ENCODE data around the gene KLHL42.

KLHL42 gene

DNA sequence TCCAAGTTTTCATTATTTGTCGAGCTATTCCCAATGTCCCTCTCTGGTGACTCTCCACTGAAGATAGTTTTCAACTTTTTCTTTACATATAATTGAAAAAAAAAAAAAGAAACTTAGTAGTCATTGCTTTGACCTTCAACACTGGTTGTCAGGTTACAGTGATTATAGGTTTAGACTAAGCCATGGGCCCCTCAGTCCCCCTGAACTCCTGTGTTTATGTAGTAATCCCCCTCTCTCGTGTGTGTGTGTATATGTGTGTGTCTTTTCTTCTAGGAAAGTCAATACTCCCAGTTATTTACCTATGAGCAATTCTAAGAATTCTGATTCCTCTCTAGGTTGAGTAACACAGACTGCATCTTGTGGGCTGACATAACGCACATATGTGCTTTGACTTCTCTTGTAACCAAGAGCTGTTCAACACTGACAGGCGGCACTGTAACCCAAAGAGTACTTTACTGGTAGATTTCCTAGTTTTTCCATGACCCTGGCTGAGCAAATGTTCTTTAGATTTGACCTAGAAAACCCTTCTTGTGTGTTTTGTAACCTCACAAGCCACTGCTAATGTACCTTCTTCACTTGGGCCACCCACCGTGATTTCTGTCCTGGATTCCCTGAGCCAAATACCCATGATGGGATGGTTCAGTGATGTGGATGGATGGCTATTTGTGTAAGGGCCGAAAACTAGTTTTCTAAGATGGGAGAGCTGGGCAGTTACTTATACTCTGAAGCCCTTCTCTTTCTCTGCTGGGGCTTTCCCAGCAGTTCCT, 15.0 kb downstream of the KLHL42 start:
- CTCF ChIA-PET = interaction anchor here (0.7 to 4.8 kb wide), 3 partner anchors 16 to 62 kb away, joined by 4 to 31 read pairs (median 7); no protein-coding TSS in a partner anchor
- Mint-ChIP-seq H3K27ac (peak overlapping the region; percentile 4), H3K36me3 (peaks cover 54% of the 10 kb centered on the region), H3K4me3 (no peak overlapping the region), H3K4me1 (peaks cover 22% of the 10 kb centered on the region), H3K27me3 (no peaks in the 10 kb centered on the region), H3K9me3 (no peaks in the 10 kb centered on the region)
- DNase-seq = no peak

- Mint-ChIP-seq H3K4me1 (peaks cover 33% of the 10 kb centered on the region), H3K9me3 (no peaks in the 10 kb centered on the region), H3K36me3 (peaks cover 59% of the 10 kb centered on the region), H3K4me3 (no peak overlapping the region), H3K27me3 (no peaks in the 10 kb centered on the region), H3K27ac (no peak overlapping the region)
- no peak for DNase-seq
- CTCF ChIA-PET = interaction anchor here (0.7 to 4.8 kb wide), 3 partner anchors 15 to 145 kb away, joined by 4 to 31 read pairs (median 4); no protein-coding TSS in a partner anchor
These were observed 16.1 kb downstream of the KLHL42 start for GRCh38 chr12:27796128-27796527.

- Mint-ChIP-seq H3K36me3 (peaks cover 49% of the 10 kb centered on the region), H3K9me3 (no peaks in the 10 kb centered on the region), H3K27me3 (no peaks in the 10 kb centered on the region), H3K27ac (no peak overlapping the region), H3K4me1 (peaks cover 46% of the 10 kb centered on the region), H3K4me3 (no peak overlapping the region)
- no peak for DNase-seq
- CTCF ChIA-PET = interaction anchor here (1.2 to 1.8 kb wide), 2 partner anchors 10 to 143 kb away, joined by 4 read pairs; no protein-coding TSS in a partner anchor
These were observed 17.4 kb downstream of the KLHL42 start for GRCh38 chr12:27797301-27798025.

GRCh38 chr12:27800819-27801218, 20.8 kb downstream of the KLHL42 start:
- Mint-ChIP-seq H3K27me3 (peaks cover 6% of the 10 kb centered on the region), H3K4me1 (peaks cover 35% of the 10 kb centered on the region), H3K36me3 (peaks cover 34% of the 10 kb centered on the region), H3K4me3 (no peak overlapping the region), H3K9me3 (no peaks in the 10 kb centered on the region), H3K27ac (peak overlapping the region; percentile 66)
- CTCF ChIA-PET = no interaction called here
- no peak for DNase-seq

DNA sequence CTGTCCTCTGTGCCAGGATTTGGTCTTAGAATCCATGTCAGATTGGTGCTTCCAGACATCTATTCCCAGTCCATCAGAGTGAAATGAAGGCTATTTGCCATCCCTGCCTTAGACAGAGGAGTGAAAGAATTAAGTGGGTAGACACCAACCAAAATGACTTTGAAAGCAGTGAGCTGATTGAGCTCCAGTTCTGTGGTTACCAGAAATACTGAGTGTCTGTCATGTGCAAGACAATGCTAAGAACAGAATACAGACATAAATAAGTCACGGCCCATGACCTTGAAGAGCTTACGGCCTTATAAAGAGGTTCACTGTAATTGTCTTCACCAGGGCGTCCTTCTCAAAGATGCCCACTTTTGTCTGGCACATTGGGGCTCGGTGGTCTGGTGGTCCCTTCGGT, 21.6 kb downstream of the KLHL42 start:
- Mint-ChIP-seq H3K9me3 (no peaks in the 10 kb centered on the region), H3K27me3 (peaks cover 9% of the 10 kb centered on the region), H3K4me3 (no peak overlapping the region), H3K36me3 (peaks cover 29% of the 10 kb centered on the region), H3K27ac (no peak overlapping the region), H3K4me1 (peaks cover 38% of the 10 kb centered on the region)
- CTCF ChIA-PET = interaction anchor here (1.6 kb wide), 1 partner anchor 20 kb away, joined by 12 read pairs; no protein-coding TSS in a partner anchor
- DNase-seq = no peak

DNA sequence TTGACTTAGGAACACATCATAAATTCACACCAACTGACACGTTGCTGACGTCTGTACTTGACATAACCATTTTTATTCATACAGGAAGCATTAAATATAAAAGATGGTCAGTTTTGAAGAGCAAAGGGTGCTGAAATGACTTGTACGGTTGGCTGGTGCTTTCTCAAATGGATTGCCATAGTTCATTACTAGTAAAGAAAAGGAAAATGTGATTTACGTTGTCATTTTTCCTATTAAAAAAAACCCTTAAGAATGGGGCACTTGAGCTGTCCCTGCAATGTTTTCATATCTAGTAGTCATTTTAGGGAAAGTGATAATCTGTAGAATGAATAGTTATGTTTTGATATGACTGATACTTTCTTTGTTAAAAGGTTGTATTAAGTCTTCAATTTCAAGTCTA, 22.5 kb downstream of the KLHL42 start:
- CTCF ChIA-PET = interaction anchor here (1.6 kb wide), 1 partner anchor 19 kb away, joined by 12 read pairs; no protein-coding TSS in a partner anchor
- no peak overlapping the region for H3K4me3 Mint-ChIP-seq
- H3K27ac Mint-ChIP-seq = no peak overlapping the region
- DNase-seq = no peak
- peaks cover 20% of the 10 kb centered on the region for H3K36me3 Mint-ChIP-seq
- no peaks in the 10 kb centered on the region for H3K9me3 Mint-ChIP-seq
- H3K4me1 Mint-ChIP-seq = peaks cover 47% of the 10 kb centered on the region
- peaks cover 13% of the 10 kb centered on the region for H3K27me3 Mint-ChIP-seq

DNA sequence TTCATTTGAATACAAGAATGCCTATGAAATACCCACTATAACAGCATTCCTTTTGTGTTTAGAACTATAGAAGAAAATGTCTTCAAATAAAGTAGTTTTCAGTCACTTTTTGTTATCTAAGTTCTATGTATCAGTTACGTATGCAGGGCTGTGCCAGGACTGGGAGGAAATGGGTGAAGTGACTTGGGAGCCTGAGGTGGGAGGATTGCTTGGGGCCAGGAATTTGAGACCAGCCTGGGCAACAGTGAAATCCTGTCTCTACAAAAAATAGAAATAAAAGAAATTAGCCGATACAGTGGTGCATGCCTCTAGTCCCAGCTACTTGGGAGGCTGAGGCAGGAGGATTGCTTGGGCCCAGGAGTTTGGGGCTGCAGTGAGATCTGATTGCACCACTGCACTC, 22.9 kb downstream of the KLHL42 start:
- H3K4me3 Mint-ChIP-seq = no peak overlapping the region
- peaks cover 15% of the 10 kb centered on the region for H3K27me3 Mint-ChIP-seq
- no peak for DNase-seq
- peaks cover 50% of the 10 kb centered on the region for H3K4me1 Mint-ChIP-seq
- peaks cover 16% of the 10 kb centered on the region for H3K36me3 Mint-ChIP-seq
- H3K9me3 Mint-ChIP-seq = no peaks in the 10 kb centered on the region
- H3K27ac Mint-ChIP-seq = no peak overlapping the region
- CTCF ChIA-PET = interaction anchor here (1.6 kb wide), 1 partner anchor 19 kb away, joined by 12 read pairs; no protein-coding TSS in a partner anchor

DNA sequence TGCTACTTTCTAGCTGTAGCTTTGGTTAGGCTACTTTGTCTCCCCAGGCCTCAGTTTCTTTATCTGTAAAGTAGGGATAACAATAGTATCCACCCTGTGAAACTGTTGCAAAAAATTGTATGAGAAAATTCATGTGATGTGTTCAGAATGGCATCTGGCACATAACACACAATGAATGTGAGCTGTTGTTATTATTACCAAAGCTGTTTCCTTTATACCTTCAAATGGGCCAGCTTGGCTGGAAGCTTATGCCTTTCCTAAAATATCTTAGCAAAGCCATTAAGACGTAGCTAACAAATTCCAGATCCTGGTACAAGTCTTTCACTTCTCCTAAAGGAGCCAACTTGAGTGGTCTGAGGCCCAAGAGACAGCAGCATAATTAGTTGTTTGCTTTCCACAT, 25.2 kb downstream of the KLHL42 start:
- no peaks in the 10 kb centered on the region for H3K9me3 Mint-ChIP-seq
- peaks cover 48% of the 10 kb centered on the region for H3K4me1 Mint-ChIP-seq
- H3K27ac Mint-ChIP-seq = no peak overlapping the region
- CTCF ChIA-PET = interaction anchor here (2.8 kb wide), 1 partner anchor 16 kb away, joined by 16 read pairs; no protein-coding TSS in a partner anchor
- peaks cover 5% of the 10 kb centered on the region for H3K36me3 Mint-ChIP-seq
- no peak overlapping the region for H3K4me3 Mint-ChIP-seq
- H3K27me3 Mint-ChIP-seq = peaks cover 21% of the 10 kb centered on the region
- no peak for DNase-seq

GRCh38 chr12:27806259-27806658, 26.2 kb downstream of the KLHL42 start:
- Mint-ChIP-seq H3K27me3 (peaks cover 30% of the 10 kb centered on the region), H3K36me3 (no peaks in the 10 kb centered on the region), H3K4me3 (no peak overlapping the region), H3K27ac (no peak overlapping the region), H3K4me1 (peaks cover 38% of the 10 kb centered on the region), H3K9me3 (no peaks in the 10 kb centered on the region)
- CTCF ChIA-PET = interaction anchor here (2.8 kb wide), 1 partner anchor 15 kb away, joined by 16 read pairs; no protein-coding TSS in a partner anchor
- DNase-seq = no peak

- DNase-seq = peak; percentile 56
- Mint-ChIP-seq H3K4me3 (peak overlapping the region; percentile 24), H3K9me3 (no peaks in the 10 kb centered on the region), H3K27me3 (peaks cover 37% of the 10 kb centered on the region), H3K27ac (peak overlapping the region; percentile 80), H3K36me3 (no peaks in the 10 kb centered on the region), H3K4me1 (peaks cover 28% of the 10 kb centered on the region)
- CTCF ChIA-PET = interaction anchor here (1.0 to 2.1 kb wide), 2 partner anchors 9 to 14 kb away, joined by 4 to 17 read pairs; no protein-coding TSS in a partner anchor
These were observed 27.1 kb downstream of the KLHL42 start for GRCh38 chr12:27807063-27807703.

DNA sequence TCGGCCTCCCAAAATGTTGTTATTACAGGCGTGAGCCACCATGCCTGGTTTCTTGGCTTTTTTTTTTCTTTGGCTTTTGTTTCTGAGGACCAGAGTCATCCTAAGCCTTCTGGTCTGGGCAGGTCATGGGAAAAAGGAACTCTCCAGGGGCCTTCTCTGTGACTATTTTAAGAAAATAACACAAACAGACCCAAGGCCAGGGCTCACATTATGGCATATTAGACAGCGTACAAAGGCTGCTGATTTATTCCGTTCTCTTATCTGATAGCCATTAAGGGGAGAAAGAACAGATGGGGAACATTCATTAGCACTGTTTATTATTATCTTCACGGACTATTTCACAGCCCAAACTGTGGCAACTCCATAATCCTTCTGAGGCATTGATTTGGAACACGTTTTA, 28.8 kb downstream of the KLHL42 start:
- Mint-ChIP-seq H3K27ac (no peak overlapping the region), H3K9me3 (no peaks in the 10 kb centered on the region), H3K4me1 (peaks cover 27% of the 10 kb centered on the region), H3K4me3 (no peak overlapping the region), H3K36me3 (no peaks in the 10 kb centered on the region), H3K27me3 (peaks cover 40% of the 10 kb centered on the region)
- no peak for DNase-seq
- CTCF ChIA-PET = interaction anchor here (2.1 kb wide), 1 partner anchor 12 kb away, joined by 17 read pairs; no protein-coding TSS in a partner anchor

DNA sequence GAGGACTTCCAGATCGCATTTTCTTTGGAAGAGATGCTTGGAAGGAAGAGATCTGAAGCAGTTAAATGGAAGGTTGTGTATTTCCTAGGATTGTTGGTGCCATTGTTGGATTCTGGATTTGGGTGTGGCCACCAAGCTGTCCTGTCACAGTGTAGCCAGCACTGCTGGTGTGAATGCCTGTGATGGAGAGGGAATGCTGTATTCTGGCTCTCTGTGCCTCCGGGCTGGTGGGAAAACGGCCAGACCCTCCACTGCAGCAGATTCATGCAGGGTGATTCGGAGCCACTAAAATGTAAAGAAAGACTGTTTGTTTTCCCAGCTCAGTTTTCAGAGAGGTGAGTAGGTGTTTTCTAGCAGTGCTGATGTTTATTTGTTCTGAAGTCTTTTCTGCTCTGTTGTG, 30.7 kb downstream of the KLHL42 start:
- no peak overlapping the region for H3K4me3 Mint-ChIP-seq
- no peak overlapping the region for H3K27ac Mint-ChIP-seq
- peaks cover 35% of the 10 kb centered on the region for H3K27me3 Mint-ChIP-seq
- peaks cover 38% of the 10 kb centered on the region for H3K4me1 Mint-ChIP-seq
- CTCF ChIA-PET = interaction anchor here (1.3 kb wide), 1 partner anchor 15 kb away, joined by 4 read pairs; no protein-coding TSS in a partner anchor
- DNase-seq = no peak
- no peaks in the 10 kb centered on the region for H3K9me3 Mint-ChIP-seq
- no peaks in the 10 kb centered on the region for H3K36me3 Mint-ChIP-seq

DNA sequence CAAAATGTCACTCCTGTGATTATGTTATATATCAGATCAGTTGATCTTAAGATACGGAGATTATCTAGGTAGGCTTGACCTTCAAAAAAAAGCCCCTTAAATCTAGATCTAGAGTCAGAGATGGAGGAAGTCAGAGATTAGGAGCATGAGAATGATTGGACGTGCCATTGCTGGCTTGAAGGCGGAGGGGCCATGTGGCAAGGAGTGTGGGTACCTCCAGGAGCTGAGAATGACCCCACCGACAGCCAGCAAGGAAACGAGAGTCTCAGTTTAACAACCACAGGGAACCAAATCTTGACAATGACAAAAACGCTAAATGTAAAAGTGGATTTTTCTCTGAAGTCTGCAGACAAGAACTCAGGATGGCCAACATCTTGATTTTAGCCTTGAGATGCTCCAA, 32.5 kb downstream of the KLHL42 start:
- peaks cover 28% of the 10 kb centered on the region for H3K27me3 Mint-ChIP-seq
- DNase-seq = no peak
- H3K9me3 Mint-ChIP-seq = no peaks in the 10 kb centered on the region
- no peak overlapping the region for H3K4me3 Mint-ChIP-seq
- H3K36me3 Mint-ChIP-seq = no peaks in the 10 kb centered on the region
- H3K27ac Mint-ChIP-seq = no peak overlapping the region
- H3K4me1 Mint-ChIP-seq = peaks cover 21% of the 10 kb centered on the region
- CTCF ChIA-PET = interaction anchor here (0.6 kb wide), 1 partner anchor 9 kb away, joined by 3 read pairs; no protein-coding TSS in a partner anchor

- H3K4me1 Mint-ChIP-seq = peaks cover 22% of the 10 kb centered on the region
- no peaks in the 10 kb centered on the region for H3K9me3 Mint-ChIP-seq
- H3K36me3 Mint-ChIP-seq = no peaks in the 10 kb centered on the region
- H3K4me3 Mint-ChIP-seq = no peak overlapping the region
- DNase-seq = no peak
- peaks cover 28% of the 10 kb centered on the region for H3K27me3 Mint-ChIP-seq
- peak overlapping the region; percentile 6 for H3K27ac Mint-ChIP-seq
- CTCF ChIA-PET = interaction anchor here (0.8 kb wide), 1 partner anchor 87 kb away, joined by 3 read pairs; no protein-coding TSS in a partner anchor
These were observed 34.4 kb downstream of the KLHL42 start for GRCh38 chr12:27814411-27814810.
